K562 (cell line): ENCODE measurements around the gene EIPR1. TPM values are rescaled to one million over a fixed set of nuclear protein-coding genes. Genes with fewer than 3 reads are reported as not detected.

Experiments
- ATAC-seq: fragments of 200-7000 bp; cut with Tn5 transposase; 3 replicates; pipeline ENCODE4 v1.9.1; 2020; ENCODE audit warnings: moderate library complexity
- BruUV-seq: library from RNA; stranded (reverse); fragments of 400-500 nt; replicated peaks from 2 replicates; lab custom pipeline; 2021; lab: Mats Ljungman, UMichigan
- CTCF ChIA-PET: fragments of 300-600 bp; formaldehyde crosslinking; extraction: SDS; loops from one replicate; lab custom pipeline; 2021; ENCODE audit warnings: low intra/inter-chr PET ratio; lab: Yijun Ruan, JAX
- POLR2A ChIA-PET: fragments of 300-600, 350-650 bp; sonication (Branson Sonifier 250); formaldehyde crosslinking; extraction: SDS; loops from one replicate; lab custom pipeline; 2021; ENCODE audit warnings: antibody characterized with exemption, inconsistent platforms; lab: Yijun Ruan, JAX
- DNase-seq, 4 experiments: peaks; one replicate each; pipeline versions ENCODE4 v3.0.0 to v3.0.0-alpha.2; 2011 to 2018; ENCODE audit warnings: low spot score in 3 of 4, mixed read lengths in 3 of 4; ENCODE audit errors: extremely low read depth in 1 of 4
- FAIRE-seq: peaks from 2 replicates; lab custom pipeline; 2011; peaks lifted over from hg19 to GRCh38; lab: Jason Lieb, UNC
- H2AFZ ChIP-seq: 2 replicates; pipeline ENCODE4 v1.6.0; 2011; ENCODE audit warnings: low read depth, low read length, control low read depth, inconsistent platforms
- H3K27ac ChIP-seq: fragments of 200-600 bp; 3 replicates; pipeline ENCODE4 v1.8.0; 2011; ENCODE audit warnings: low read depth, mild to moderate bottlenecking, control low read depth, inconsistent platforms, low read length, moderate library complexity, mixed read lengths; ENCODE audit errors: extremely low read depth
- H3K27me3 ChIP-seq, 2 experiments: fragments of 300-600 bp in 1 of 2; 2 replicates in 1 of 2; 3 replicates in 1 of 2; pipeline versions ENCODE4 v1.6.0 to v1.8.0; 2011; ENCODE audit warnings: inconsistent platforms in 2 of 2, low read length in 2 of 2, mild to moderate bottlenecking in 1 of 2, mixed read lengths in 1 of 2, moderate library complexity in 1 of 2; ENCODE audit not compliant: control insufficient read depth in 2 of 2, insufficient read depth in 2 of 2
- H3K36me3 ChIP-seq: fragments of 300-600 bp; 3 replicates; pipeline ENCODE4 v1.8.0; 2011; ENCODE audit warnings: mild to moderate bottlenecking, low read length, inconsistent platforms; ENCODE audit not compliant: control insufficient read depth, insufficient read depth
- H3K4me1 ChIP-seq, 2 experiments: fragments of 200-600 bp in 1 of 2; replicated peaks in 1 of 2; 2 replicates in 1 of 2; 3 replicates in 1 of 2; pipeline versions ENCODE4 v1.5.1 to v1.8.0; 2011; ENCODE audit warnings: inconsistent platforms in 2 of 2, low read length in 2 of 2, mild to moderate bottlenecking in 1 of 2, mixed read lengths in 1 of 2, moderate library complexity in 1 of 2; ENCODE audit not compliant: control insufficient read depth in 2 of 2, insufficient read depth in 2 of 2
- H3K4me2 ChIP-seq: 2 replicates; pipeline ENCODE4 v1.6.1; 2011; ENCODE audit warnings: low read length, control low read depth, inconsistent platforms, mixed read lengths; ENCODE audit not compliant: insufficient read depth
- H3K4me3 ChIP-seq: fragments of 200-600 bp; sonication (generic), shearing (Covaris generic); 2 replicates; pipeline ENCODE4 v1.5.1; 2016; ENCODE audit warnings: control low read depth, inconsistent platforms
- H3K79me2 ChIP-seq: fragments of 200-600 bp; 3 replicates; pipeline ENCODE4 v1.8.0; 2011; ENCODE audit warnings: low read length, inconsistent platforms; ENCODE audit not compliant: control insufficient read depth, insufficient read depth
- H3K9ac ChIP-seq, 2 experiments: 2 replicates each; pipeline versions ENCODE4 v1.6.0 to v1.6.1; 2011; ENCODE audit warnings: low read depth in 2 of 2, low read length in 2 of 2, control low read depth in 1 of 2, inconsistent platforms in 1 of 2, mild to moderate bottlenecking in 1 of 2, mixed read lengths in 1 of 2; ENCODE audit not compliant: insufficient read depth in 1 of 2
- H3K9me1 ChIP-seq: one replicate; pipeline ENCODE4 v1.6.0; 2011; ENCODE audit warnings: inconsistent platforms, mild to moderate bottlenecking, low read length, moderate library complexity; ENCODE audit not compliant: control insufficient read depth, insufficient read depth
- H3K9me3 ChIP-seq: replicated peaks from 2 replicates; pipeline ENCODE4 v1.5.1; 2011; ENCODE audit warnings: low read depth, low read length, inconsistent platforms; ENCODE audit not compliant: control insufficient read depth, insufficient read depth
- H4K20me1 ChIP-seq: replicated peaks from 2 replicates; pipeline ENCODE4 v1.6.1; 2011; ENCODE audit warnings: low read length, inconsistent platforms, mixed read lengths; ENCODE audit not compliant: control insufficient read depth, insufficient read depth
- BRD9 ChIP-seq: fragments of 450-650 bp; IDR thresholded peaks from 2 replicates; pipeline ENCODE4 v1.6.1; 2018; ENCODE audit warnings: low read depth; ENCODE audit not compliant: partially characterized antibody
- HNRNPUL1 ChIP-seq: fragments of 200-400 bp; formaldehyde crosslinking; IDR thresholded peaks from 2 replicates; pipeline ENCODE4 v1.6.1; 2017; ENCODE audit warnings: low read length
- TRIM28 ChIP-seq: fragments of 450-650 bp; IDR thresholded peaks from 2 replicates; pipeline ENCODE4 v1.6.1; 2017
- ZMIZ1 ChIP-seq, 2 experiments: fragments of 150-350 bp in 1 of 2; IDR thresholded peaks; 2 replicates each; pipeline ENCODE4 v1.6.1; 2012 to 2016; ENCODE audit warnings: low read depth in 2 of 2, low read length in 2 of 2, mild to moderate bottlenecking in 1 of 2, moderate library complexity in 1 of 2
- ZNF3 ChIP-seq: fragments of 250-450 bp; sonication (Bioruptor Pico); IDR thresholded peaks from 2 replicates; pipeline ENCODE4 v1.5.0; 2021; ENCODE audit warnings: mild to moderate bottlenecking, moderate library complexity
- WGBS: fragments of 100-300 bp; shearing (Covaris generic); methylation state at CpG from one replicate; pipeline ENCODE4 v1.1.6; 2016; ENCODE audit warnings: low coverage, mixed read lengths; ENCODE audit not compliant: insufficient coverage; ENCODE audit errors: missing lambda C conversion rate; 5-methylcytosine and 5-hydroxymethylcytosine counted together
- in situ Hi-C: fragments of 300-500 bp; cut with MboI; formaldehyde crosslinking; loops from 4 replicates; pipeline ENCODE4 v1.15.0; 2018; ENCODE audit warnings: inconsistent platforms, mixed read lengths
- intact Hi-C: fragments of 100-400 bp; cut with micrococcal nuclease; formaldehyde crosslinking; loops from 2 replicates; pipeline ENCODE4 v1.14.2; 2022
- polyA plus RNA-seq, 8 experiments: library from polyadenylated mRNA; depleted of rRNA in 4 of 8; stranded (reverse) in 5 of 8; unstranded in 3 of 8; fragments of >200 nt; fragmentation: Nextera tagmentation in 2 of 8; fragmentation: Illumina TruSeq in 1 of 8; extraction: Ambion mirVana in 2 of 8; extraction: Trizol in 1 of 8; gene quantifications; 2 replicates each; pipeline versions ENCODE4 v1.2.1 to v1.2.3, GENCODE V29; 2011 to 2014; ENCODE audit warnings: inconsistent platforms in 1 of 8, missing spikeins in 1 of 8
- total RNA-seq, 7 experiments: library from RNA; depleted of rRNA in 6 of 7; stranded (reverse); fragments of >200 nt in 6 of 7; fragmentation: Illumina TruSeq in 2 of 7; extraction: Trizol in 2 of 7; gene quantifications; 2 replicates each; pipeline versions ENCODE4 v1.2.1 to v1.2.3, GENCODE V29; 2011 to 2021; ENCODE audit warnings: low replicate concordance in 1 of 7
- TF ChIP-seq, protein P1 (sequence below): fragments of 250-450 bp; sonication (Bioruptor Pico); IDR thresholded peaks from 2 replicates; pipeline ENCODE4 v1.5.0; 2020; ENCODE audit warnings: mild to moderate bottlenecking, borderline replicate concordance
- TF ChIP-seq, protein P2 (sequence below): fragments of 450-650 bp; IDR thresholded peaks from 2 replicates; pipeline ENCODE4 v1.6.1; 2016; ENCODE audit warnings: low read depth, mild to moderate bottlenecking, moderate library complexity
- TF ChIP-seq, protein P3 (sequence below): fragments of 250-450 bp; sonication (Bioruptor Pico); IDR thresholded peaks from 2 replicates; pipeline ENCODE4 v1.9.0; 2021; ENCODE audit warnings: mild to moderate bottlenecking

The EIPR1 gene
- total and polyA plus RNA-seq, 9 of the 15 experiments (the other 6 are each of a cell fraction or from before 2014, with no cell fraction given) = 19.9 to 54.4 (median 35.9) TPM

- no peak overlapping the region for H3K4me2 ChIP-seq
- 72% methylated on average over 5 of the region's 5 CpGs for WGBS
- no peak overlapping the region for H3K4me3 ChIP-seq
- peaks cover 0 to 8% of the 10 kb centered on the region in 2 experiments; a peak in 2 of 5 replicates for H3K4me1 ChIP-seq
- in situ Hi-C loops = no loop called here
- FAIRE-seq = no peak
- TF ChIP-seq, protein P1, sequence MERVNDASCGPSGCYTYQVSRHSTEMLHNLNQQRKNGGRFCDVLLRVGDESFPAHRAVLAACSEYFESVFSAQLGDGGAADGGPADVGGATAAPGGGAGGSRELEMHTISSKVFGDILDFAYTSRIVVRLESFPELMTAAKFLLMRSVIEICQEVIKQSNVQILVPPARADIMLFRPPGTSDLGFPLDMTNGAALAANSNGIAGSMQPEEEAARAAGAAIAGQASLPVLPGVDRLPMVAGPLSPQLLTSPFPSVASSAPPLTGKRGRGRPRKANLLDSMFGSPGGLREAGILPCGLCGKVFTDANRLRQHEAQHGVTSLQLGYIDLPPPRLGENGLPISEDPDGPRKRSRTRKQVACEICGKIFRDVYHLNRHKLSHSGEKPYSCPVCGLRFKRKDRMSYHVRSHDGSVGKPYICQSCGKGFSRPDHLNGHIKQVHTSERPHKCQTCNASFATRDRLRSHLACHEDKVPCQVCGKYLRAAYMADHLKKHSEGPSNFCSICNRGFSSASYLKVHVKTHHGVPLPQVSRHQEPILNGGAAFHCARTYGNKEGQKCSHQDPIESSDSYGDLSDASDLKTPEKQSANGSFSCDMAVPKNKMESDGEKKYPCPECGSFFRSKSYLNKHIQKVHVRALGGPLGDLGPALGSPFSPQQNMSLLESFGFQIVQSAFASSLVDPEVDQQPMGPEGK (CRISPR knock-in tag) = no peak
- TF ChIP-seq, protein P2, sequence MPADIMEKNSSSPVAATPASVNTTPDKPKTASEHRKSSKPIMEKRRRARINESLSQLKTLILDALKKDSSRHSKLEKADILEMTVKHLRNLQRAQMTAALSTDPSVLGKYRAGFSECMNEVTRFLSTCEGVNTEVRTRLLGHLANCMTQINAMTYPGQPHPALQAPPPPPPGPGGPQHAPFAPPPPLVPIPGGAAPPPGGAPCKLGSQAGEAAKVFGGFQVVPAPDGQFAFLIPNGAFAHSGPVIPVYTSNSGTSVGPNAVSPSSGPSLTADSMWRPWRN = no peak
- no peak for TF ChIP-seq HNRNPUL1
- TF ChIP-seq, protein P3, sequence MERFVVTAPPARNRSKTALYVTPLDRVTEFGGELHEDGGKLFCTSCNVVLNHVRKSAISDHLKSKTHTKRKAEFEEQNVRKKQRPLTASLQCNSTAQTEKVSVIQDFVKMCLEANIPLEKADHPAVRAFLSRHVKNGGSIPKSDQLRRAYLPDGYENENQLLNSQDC = no peak
- TF ChIP-seq ZNF3 = no peak
- TF ChIP-seq BRD9 = no peak
- no peak for TF ChIP-seq ZMIZ1 (IDR thresholded peaks at IDR 0.05; ENCODE audit: low read depth in 2 of 2, low read length in 2 of 2)
- no peak for TF ChIP-seq TRIM28
- TF ChIP-seq, all 486 proteins: peak for 0
- POLR2A ChIA-PET = no interaction called here
- Histone ChIP-seq H3K79me2 (no peaks in the 10 kb centered on the region), H3K27ac (no peak overlapping the region), H3K9me1 (no peaks in the 10 kb centered on the region), H3K9me3 (peaks cover 2% of the 10 kb centered on the region; the same call in 1 of the 2 replicates), H3K9ac (no peak overlapping the region), H4K20me1 (no peaks in the 10 kb centered on the region), H2AFZ (no peak overlapping the region), H3K36me3 (no peaks in the 10 kb centered on the region; the same call in 2 of the 3 replicates), H3K27me3 (no peaks in the 10 kb centered on the region)
- intact Hi-C loops = no loop called here
- DNase-seq = no peak
- CTCF ChIA-PET = no interaction called here
- no TSS peak for BruUV-seq
- ATAC-seq = no peak
These were observed 202.1 kb downstream of the EIPR1 start for GRCh38 chr2:3175568-3175955.
